B cell (primary cell): Measurements from ENCODE around the gene CHKB. TPM values are rescaled to one million over a fixed set of nuclear protein-coding genes. Genes with fewer than 3 reads are reported as not detected.

Source experiments
- ATAC-seq: fragments of 200-7000 bp; cut with Tn5 transposase; one replicate; pipeline ENCODE4 v1.10.0; 2021; ENCODE audit warnings: low read depth, mild to moderate bottlenecking, moderate number of reproducible peaks, moderate library complexity
- CTCF ChIA-PET: fragments of 350-600 bp; sonication (Branson Sonifier 250); formaldehyde crosslinking; loops from one replicate; lab custom pipeline; 2021; ENCODE audit warnings: antibody characterized with exemption, inconsistent platforms; lab: Charles Lee
- POLR2A ChIA-PET: fragments of 350-600 bp; sonication (Branson Sonifier 250); formaldehyde crosslinking; loops from one replicate; lab custom pipeline; 2021; ENCODE audit warnings: antibody characterized with exemption; lab: Charles Lee
- DNase-seq: peaks from one replicate; pipeline ENCODE4 v3.0.0; 2013
- H2AFZ ChIP-seq: 2 replicates; pipeline ENCODE4 v1.6.1; 2012; ENCODE audit warnings: mild to moderate bottlenecking, low read depth, low read length; ENCODE audit not compliant: insufficient read depth, poor library complexity, severe bottlenecking
- H3K27ac ChIP-seq, 2 donors: 1 replicate in 1 of 2; 2 replicates in 1 of 2; pipeline ENCODE4 v1.5.1; 2012 to 2013; ENCODE audit warnings: low read length in 2 of 2, mild to moderate bottlenecking in 2 of 2, moderate library complexity in 1 of 2
- H3K27me3 ChIP-seq, 4 experiments: fragments of 200-600 bp in 1 of 4; sonication (generic) in 1 of 4; replicated peaks in 1 of 4; 1 replicate in 2 of 4; 2 replicates in 2 of 4; pipeline versions ENCODE4 v1.6.1 to v1.7.0; 2013 to 2016; ENCODE audit warnings: low read length in 3 of 4, mild to moderate bottlenecking in 2 of 4, mixed read lengths in 1 of 4, moderate library complexity in 1 of 4; ENCODE audit not compliant: insufficient read depth in 4 of 4, control insufficient read depth in 3 of 4; ENCODE audit errors: control extremely low read depth in 1 of 4
- H3K36me3 ChIP-seq, 2 experiments: replicated peaks in 1 of 2; 1 replicate in 1 of 2; 2 replicates in 1 of 2; pipeline versions ENCODE4 v1.6.1 to v1.7.1; 2013; ENCODE audit warnings: low read length in 1 of 2; ENCODE audit not compliant: insufficient read depth in 2 of 2, control insufficient read depth in 1 of 2; ENCODE audit errors: control extremely low read depth in 1 of 2, extremely low read depth in 1 of 2
- H3K4me1 ChIP-seq, 2 donors: fragments of 200-600 bp in 1 of 2; sonication (generic) in 1 of 2; 1 replicate in 1 of 2; 2 replicates in 1 of 2; pipeline versions ENCODE4 v1.5.1 to v1.6.1; 2013 to 2017; ENCODE audit warnings: low read length in 2 of 2; ENCODE audit not compliant: control insufficient read depth in 2 of 2, insufficient read depth in 2 of 2
- H3K4me2 ChIP-seq: replicated peaks from 2 replicates; pipeline ENCODE3; 2012; ENCODE audit warnings: mild to moderate bottlenecking, low read depth, low read length; ENCODE audit not compliant: poor library complexity, severe bottlenecking
- H3K4me3 ChIP-seq, 5 experiments: fragments of 200-600 bp in 1 of 5; sonication (generic) in 1 of 5; 1 replicate in 3 of 5; 2 replicates in 2 of 5; pipeline versions ENCODE4 v1.5.1 to v1.7.0; 2011 to 2016; ENCODE audit warnings: low read length in 4 of 5, mild to moderate bottlenecking in 4 of 5, low read depth in 2 of 5, control low read depth in 1 of 5, moderate library complexity in 1 of 5; ENCODE audit not compliant: insufficient read depth in 1 of 5; ENCODE audit errors: control extremely low read depth in 1 of 5, extremely low read depth in 1 of 5
- H3K79me2 ChIP-seq: fragments of 200-600 bp; sonication (generic); one replicate; pipeline ENCODE4 v1.6.0; 2016; ENCODE audit warnings: low read length; ENCODE audit not compliant: control insufficient read depth, insufficient read depth
- H3K9ac ChIP-seq: fragments of 200-600 bp; sonication (generic); 2 replicates; pipeline ENCODE4 v1.6.1; 2017; ENCODE audit warnings: mild to moderate bottlenecking, low read length, moderate library complexity
- H3K9me3 ChIP-seq, 3 donors: one replicate each; pipeline versions ENCODE4 v1.6.1 to v1.7.1; 2013; ENCODE audit warnings: low read length in 2 of 3; ENCODE audit not compliant: control insufficient read depth in 2 of 3, insufficient read depth in 1 of 3; ENCODE audit errors: control extremely low read depth in 1 of 3
- H4K20me1 ChIP-seq: 2 replicates; pipeline ENCODE4 v1.6.0; 2012; ENCODE audit warnings: mild to moderate bottlenecking, low read length; ENCODE audit not compliant: insufficient read depth, control insufficient read depth, poor library complexity, severe bottlenecking
- H3K27ac Mint-ChIP-seq: one replicate; pipeline ENCODE4 v1.8.0; 2021; ENCODE audit warnings: mixed read lengths
- H3K27me3 Mint-ChIP-seq: one replicate; pipeline ENCODE4 v1.8.0; 2021; ENCODE audit warnings: mixed read lengths
- H3K4me1 Mint-ChIP-seq: one replicate; pipeline ENCODE4 v1.8.0; 2021; ENCODE audit warnings: mixed read lengths
- H3K4me3 Mint-ChIP-seq: one replicate; pipeline ENCODE4 v1.8.0; 2021; ENCODE audit warnings: mixed read lengths
- H3K9me3 Mint-ChIP-seq: one replicate; pipeline ENCODE4 v1.8.0; 2022; ENCODE audit warnings: mixed read lengths; ENCODE audit not compliant: insufficient read depth
- EZH2 ChIP-seq: IDR thresholded peaks from 2 replicates; pipeline ENCODE4 v1.6.1; 2012; ENCODE audit warnings: borderline replicate concordance, low read depth, mild to moderate bottlenecking, moderate library complexity, low read length; ENCODE audit not compliant: insufficient read depth, poor library complexity, severe bottlenecking
- WGBS: methylation state at CpG from one replicate; pipeline ENCODE4 v1.1.5; 2013; ENCODE audit warnings: missing lambda C conversion rate; ENCODE audit not compliant: insufficient coverage; 5-methylcytosine and 5-hydroxymethylcytosine counted together
- intact Hi-C: fragments of 100-400 bp; cut with micrococcal nuclease; formaldehyde crosslinking; loops from one replicate; pipeline ENCODE4 v1.10.0; 2022
- polyA plus RNA-seq: library from polyadenylated mRNA; depleted of rRNA; stranded (reverse); fragments of >200 nt; gene quantifications from 2 replicates; pipeline ENCODE4 v1.2.3, GENCODE V29; 2012
- total RNA-seq, 2 donors: library from RNA; stranded (reverse); fragments of 120-200 nt in 1 of 2; gene quantifications; 1 replicate in 1 of 2; 2 replicates in 1 of 2; pipeline versions ENCODE4 v1.2.3 to v1.2.4, GENCODE V29; 2013 to 2022
- TF ChIP-seq, protein P1 (sequence below): fragments of 200-600 bp; IDR thresholded peaks from one replicate; pipeline ENCODE4 v1.8.0; 2022; ENCODE audit warnings: antibody characterized with exemption, mild to moderate bottlenecking

CHKB gene
- total and polyA plus RNA-seq, 2 donors (not counting 1 experiment from before 2014, with no cell fraction given) = 238 to 309 TPM

DNA sequence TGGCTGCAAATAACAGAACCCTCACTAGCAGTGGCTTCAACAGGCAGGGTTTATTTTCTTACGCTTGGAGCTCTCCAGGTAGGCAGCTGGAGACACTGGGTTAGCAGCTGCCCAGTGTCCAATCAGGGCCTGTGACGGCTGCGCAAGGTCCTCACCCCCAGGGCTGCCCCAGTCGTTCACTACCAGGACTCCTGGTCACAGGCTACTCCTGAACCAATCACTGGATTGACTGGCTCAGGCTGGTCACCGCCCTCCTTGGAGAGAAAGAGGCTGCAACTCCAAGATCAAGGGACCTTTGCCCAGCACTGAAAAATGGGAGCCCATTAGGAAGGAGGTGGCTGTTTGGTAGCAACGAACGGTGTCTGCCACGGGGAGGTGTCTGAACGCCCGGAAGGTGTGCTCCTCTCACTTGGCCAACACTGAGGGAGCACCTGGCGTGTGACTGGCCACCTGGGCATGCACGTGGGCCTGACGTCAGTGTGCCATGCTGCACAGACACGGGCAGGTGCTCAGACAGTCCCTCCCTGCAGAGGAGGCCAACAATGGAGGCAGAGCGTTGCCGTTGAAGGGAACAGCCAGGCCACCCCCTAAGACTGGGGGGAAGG lies 40.2 kb upstream of the CHKB start:
- POLR2A ChIA-PET = interaction anchor here (2.2 kb wide), 1 partner anchor 91 kb away, joined by 18 read pairs; no protein-coding TSS in a partner anchor
- Histone ChIP-seq H3K9ac (no peak overlapping the region), H3K4me1 (peaks cover 29 to 48% of the 10 kb centered on the region in 2 donors), H3K4me3 (peak overlapping the region in 2 of 5 experiments; percentile 59 to 79), H4K20me1 (no peaks in the 10 kb centered on the region), H3K79me2 (no peaks in the 10 kb centered on the region), H2AFZ (peak overlapping the region; percentile 53), H3K27ac (peak overlapping the region; percentile 91 to 95), H3K36me3 (no peaks in the 10 kb centered on the region), H3K9me3 (no peaks in the 10 kb centered on the region), H3K4me2 (peak overlapping the region; percentile 89), H3K27me3 (no peaks in the 10 kb centered on the region)
- H3K27ac Mint-ChIP-seq = peak overlapping the region; percentile 97
- CTCF ChIA-PET = interaction anchor here (0.5 to 2.8 kb wide), 5 partner anchors 60 to 234 kb away, joined by 4 to 48 read pairs (median 11); partner anchors contain the start of genes SCO2 and SYCE3
- H3K4me1 Mint-ChIP-seq = peaks cover 37% of the 10 kb centered on the region
- WGBS = 89% methylated on average over 16 of the region's 16 CpGs
- no peaks in the 10 kb centered on the region for H3K27me3 Mint-ChIP-seq
- DNase-seq (no peak), ATAC-seq (no peak)
- TF ChIP-seq, protein P1, sequence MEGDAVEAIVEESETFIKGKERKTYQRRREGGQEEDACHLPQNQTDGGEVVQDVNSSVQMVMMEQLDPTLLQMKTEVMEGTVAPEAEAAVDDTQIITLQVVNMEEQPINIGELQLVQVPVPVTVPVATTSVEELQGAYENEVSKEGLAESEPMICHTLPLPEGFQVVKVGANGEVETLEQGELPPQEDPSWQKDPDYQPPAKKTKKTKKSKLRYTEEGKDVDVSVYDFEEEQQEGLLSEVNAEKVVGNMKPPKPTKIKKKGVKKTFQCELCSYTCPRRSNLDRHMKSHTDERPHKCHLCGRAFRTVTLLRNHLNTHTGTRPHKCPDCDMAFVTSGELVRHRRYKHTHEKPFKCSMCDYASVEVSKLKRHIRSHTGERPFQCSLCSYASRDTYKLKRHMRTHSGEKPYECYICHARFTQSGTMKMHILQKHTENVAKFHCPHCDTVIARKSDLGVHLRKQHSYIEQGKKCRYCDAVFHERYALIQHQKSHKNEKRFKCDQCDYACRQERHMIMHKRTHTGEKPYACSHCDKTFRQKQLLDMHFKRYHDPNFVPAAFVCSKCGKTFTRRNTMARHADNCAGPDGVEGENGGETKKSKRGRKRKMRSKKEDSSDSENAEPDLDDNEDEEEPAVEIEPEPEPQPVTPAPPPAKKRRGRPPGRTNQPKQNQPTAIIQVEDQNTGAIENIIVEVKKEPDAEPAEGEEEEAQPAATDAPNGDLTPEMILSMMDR = no peak
- TF ChIP-seq EZH2 = no peak
- intact Hi-C loops = loop anchor here (5.0 kb wide), 1 partner anchor 226 kb away; no protein-coding TSS in a partner anchor
- H3K9me3 Mint-ChIP-seq = no peaks in the 10 kb centered on the region
- peak overlapping the region; percentile 95 for H3K4me3 Mint-ChIP-seq
